Fibroblast of gingiva (primary cell): ENCODE measurements around the gene ZMPSTE24.

Experiments
- DNase-seq: peaks from one replicate; pipeline ENCODE4 v3.0.0-alpha.2; 2011; ENCODE audit warnings: low read depth

ZMPSTE24 gene

GRCh38 chr1:40264354-40264781 is 6.3 kb downstream of the ZMPSTE24 start:
- DNase-seq: no peak

- DNase-seq: no peak
These were observed 7.3 kb downstream of the ZMPSTE24 start for GRCh38 chr1:40265298-40265697.

GRCh38 chr1:40265919-40266318 is 7.9 kb downstream of the ZMPSTE24 start:
- no peak for DNase-seq

- DNase-seq: no peak
These were observed 8.9 kb downstream of the ZMPSTE24 start for GRCh38 chr1:40266786-40267535.

DNA sequence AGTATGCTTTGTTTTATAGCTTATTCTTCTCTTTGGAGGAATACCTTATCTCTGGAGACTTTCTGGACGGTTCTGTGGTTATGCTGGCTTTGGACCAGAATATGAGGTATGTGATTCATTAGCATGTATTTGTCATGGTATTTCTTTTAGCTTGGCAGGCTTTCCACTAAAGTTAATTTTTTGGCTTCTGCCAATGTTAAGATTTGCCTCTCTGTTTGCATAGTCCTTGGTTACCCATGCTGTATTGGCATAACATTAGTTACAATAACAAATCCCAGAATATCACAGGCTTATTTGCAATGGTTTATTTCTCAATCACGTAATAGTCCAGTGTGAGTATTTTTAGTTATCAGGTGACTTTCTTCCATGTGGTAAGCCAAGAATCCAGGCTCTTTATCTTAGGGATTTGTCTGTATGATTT is 9.7 kb downstream of the ZMPSTE24 start:
- DNase-seq: peak; percentile 98

- no peak for DNase-seq
These were observed 10.2 kb downstream of the ZMPSTE24 start for GRCh38 chr1:40268211-40268610.

GRCh38 chr1:40270152-40270834 is 12.3 kb downstream of the ZMPSTE24 start:
- no peak for DNase-seq

- no peak for DNase-seq
These were observed 14.7 kb downstream of the ZMPSTE24 start for GRCh38 chr1:40272653-40273213.

- no peak for DNase-seq
These were observed 15.6 kb downstream of the ZMPSTE24 start for GRCh38 chr1:40273547-40274166.

DNA sequence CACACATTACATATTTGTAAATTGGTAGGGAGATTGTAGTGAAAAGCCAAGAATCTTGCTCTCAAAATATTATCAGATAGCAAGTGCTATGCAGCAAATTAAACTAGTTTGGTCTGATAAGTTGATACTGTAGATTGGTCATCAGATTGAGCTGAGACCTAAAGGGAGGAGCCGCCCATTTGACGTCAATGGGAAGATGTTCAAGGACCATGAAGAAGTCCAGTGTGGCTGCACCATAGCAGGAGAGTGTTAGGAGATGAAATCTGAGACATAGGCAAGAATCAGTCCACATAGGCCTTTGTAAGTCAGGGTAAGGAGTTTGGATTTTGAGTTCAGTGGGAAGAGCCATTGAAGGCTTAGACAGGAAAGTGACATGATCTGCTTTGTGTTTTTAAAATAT is 16.3 kb downstream of the ZMPSTE24 start:
- DNase-seq: no peak

GRCh38 chr1:40276122-40276521 is 18.1 kb downstream of the ZMPSTE24 start:
- DNase-seq: no peak

- no peak for DNase-seq
These were observed 23.8 kb downstream of the ZMPSTE24 start for GRCh38 chr1:40281853-40282252.

GRCh38 chr1:40291293-40291692 is 33.3 kb downstream of the ZMPSTE24 start:
- DNase-seq: no peak

DNA sequence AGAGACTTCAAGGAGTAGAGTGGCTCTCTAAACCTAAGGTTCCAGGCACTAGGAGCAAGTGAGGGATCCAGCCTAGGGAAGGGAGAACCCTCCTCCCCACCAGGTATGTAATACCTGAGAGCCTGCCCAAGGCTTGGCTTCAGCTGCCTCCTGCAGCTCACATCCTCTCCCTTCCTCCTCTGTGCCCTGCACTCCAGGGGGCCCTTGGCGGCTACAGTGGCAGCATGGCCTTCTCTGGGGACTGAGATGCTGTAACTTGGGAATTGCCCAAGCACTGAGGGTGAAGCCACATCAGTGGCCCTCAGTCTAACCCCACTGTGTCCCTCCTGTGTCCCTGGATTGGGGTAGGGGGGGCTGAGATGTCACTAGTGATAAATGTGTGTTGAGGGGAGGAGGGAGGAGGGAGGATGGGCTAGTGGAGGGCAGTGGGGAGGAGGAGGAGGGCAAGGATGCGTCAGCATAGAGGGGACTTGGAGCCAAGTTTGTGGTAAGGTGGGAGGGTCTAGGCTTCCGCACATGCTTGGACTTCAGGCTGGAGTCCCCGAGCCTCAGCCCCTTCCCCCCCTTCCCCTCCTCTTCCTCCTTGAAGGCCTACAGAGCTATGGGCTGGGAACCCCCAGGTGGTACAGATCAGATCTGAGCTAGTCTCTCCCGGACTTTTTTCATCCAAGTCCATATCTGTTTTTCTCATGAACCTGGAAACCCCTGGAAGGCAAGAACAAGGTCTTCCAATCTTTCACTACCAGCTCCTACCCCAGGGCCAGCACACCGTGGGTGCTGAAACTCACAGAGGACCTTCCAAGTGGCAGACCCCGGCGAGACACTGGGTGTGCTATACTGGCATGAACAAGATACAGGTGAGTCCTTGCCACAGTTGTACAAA is 41.6 kb downstream of the ZMPSTE24 start:
- DNase-seq: no peak

DNA sequence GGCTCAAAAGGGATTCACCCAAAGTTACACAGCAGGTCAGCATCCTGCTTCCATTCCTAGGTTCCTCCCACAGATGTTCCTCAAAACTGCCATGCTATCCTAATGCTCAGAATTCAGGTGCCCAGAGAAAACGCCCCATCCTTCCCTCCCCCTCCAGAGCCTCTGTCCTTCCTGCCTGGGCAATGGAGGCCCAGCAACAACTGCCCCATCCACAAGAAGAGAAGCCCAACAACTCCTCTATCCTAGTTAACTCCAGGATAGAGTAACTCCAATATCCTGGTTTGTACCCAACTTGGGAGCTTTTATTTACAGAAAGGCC is 42.2 kb downstream of the ZMPSTE24 start:
- no peak for DNase-seq

DNA sequence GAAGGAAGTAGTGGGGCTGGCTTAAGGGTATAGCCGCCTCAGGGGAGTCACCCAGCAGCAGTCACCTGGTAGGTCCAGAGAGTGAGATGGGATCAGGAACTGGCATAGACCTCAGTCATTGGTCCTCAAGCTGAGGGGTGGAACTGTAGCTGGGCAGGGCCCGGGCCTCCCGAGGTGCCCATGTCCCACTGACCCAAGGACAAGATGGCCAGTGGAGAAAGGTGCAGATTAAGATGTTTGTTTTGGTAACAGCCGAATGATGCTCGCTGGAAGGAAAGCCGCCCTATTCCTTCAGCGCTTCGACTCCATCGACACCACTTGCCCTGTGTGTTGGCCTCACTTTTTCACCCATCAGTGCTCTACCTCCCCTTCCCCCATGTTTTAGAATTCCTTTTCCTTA is 42.6 kb downstream of the ZMPSTE24 start:
- DNase-seq: no peak

DNA sequence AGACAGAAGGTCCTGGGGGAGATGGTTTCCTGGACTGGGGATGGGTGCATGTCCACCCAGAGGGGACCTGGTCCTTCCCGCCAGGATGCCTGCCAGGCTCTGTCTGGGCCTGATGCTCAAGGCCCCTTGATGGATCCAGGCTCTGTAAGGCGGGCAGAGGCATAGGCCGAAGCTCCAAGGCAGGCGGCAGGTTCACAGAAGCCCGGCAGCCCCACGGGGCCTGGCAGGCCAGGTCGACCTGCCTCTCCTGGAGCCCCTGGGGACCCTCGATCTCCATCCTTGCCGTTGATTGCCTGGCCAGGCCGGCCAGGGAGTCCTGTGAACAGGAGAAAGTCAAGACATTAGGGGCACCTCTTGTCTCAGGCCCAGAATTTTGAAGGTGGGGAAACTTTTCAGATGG is 43.0 kb downstream of the ZMPSTE24 start:
- DNase-seq: no peak

DNA sequence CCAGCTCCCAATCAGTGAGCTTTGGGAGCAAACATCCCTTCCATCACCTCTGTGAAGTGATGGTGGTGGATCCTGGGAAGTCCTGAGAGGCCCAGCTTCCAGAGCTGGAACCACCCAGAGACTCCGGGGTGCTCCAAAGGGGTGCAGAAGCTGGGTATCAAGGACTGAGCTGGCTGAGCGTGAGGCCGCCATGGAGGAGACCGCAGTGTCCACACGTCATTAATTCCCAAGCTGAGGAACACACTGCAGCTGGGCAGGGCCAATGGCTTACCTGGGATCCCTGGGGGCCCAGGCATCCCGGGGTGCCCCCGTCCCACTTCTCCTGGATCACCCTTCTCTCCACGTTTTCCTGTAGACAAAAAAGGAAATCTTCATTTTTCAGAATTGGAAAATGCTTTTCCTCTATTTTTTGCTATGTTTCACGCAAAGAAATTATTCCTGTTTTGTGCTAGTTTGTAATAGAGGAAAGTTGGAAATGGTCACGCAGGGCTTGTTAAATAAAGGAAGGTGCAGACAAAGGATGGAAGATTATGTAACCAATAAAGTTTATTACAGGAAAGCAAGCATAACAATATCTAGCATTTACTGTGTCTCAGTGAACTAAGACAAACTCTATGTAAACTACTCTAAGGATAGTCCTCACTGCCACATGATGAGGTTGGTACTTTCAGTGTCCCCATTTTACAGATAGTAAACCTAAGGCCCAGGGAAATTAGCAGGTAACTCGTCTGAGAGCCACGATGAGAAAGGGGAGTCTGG is 43.7 kb downstream of the ZMPSTE24 start:
- DNase-seq: no peak

- DNase-seq: no peak
These were observed 44.4 kb downstream of the ZMPSTE24 start for GRCh38 chr1:40302475-40302874.

GRCh38 chr1:40303051-40303771 is 45.2 kb downstream of the ZMPSTE24 start:
- DNase-seq: no peak

DNA sequence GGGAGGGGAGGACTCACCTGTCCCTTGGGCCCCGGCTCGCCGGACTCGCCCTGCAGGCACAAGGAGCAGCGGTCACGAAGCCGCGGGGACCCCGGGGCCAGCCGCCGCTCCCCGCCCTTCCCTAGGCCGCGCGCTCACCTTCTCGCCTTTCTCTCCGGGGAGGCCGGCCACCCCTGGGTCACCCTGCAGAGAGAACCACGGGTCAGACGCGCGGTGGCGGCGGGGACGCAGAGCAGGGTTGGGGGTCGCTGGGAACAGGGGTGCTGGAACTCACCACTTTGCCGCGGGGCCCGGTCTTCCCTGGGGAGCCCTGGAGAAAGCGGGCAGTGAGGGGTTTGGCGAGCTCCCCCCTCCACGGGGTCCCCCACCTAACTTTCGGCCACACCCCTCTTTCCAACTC is 45.8 kb downstream of the ZMPSTE24 start:
- no peak for DNase-seq
